Measurements from ENCODE around the gene CACNA1C.

The CACNA1C gene

GRCh38 chr12:2413301-2413700 lies 360.5 kb downstream of the CACNA1C start:
- DNase-seq (ENCODE audit: low read depth in 1 of 2, low spot score in 1 of 2): no peak
- TF ChIP-seq JUND (IDR thresholded peaks at IDR 0.05; ENCODE audit: low read depth): no peak
- in situ Hi-C loops (cut with HindIII; ENCODE audit: low pct_unique_long_range_greater_than_20kb, low sequenced_read_pairs): no loop called here

GRCh38 chr12:2413999-2414792 lies 361.4 kb downstream of the CACNA1C start:
- TF ChIP-seq JUND (IDR thresholded peaks at IDR 0.05; ENCODE audit: low read depth): no peak
- no peak for DNase-seq (ENCODE audit: low read depth in 1 of 2, low spot score in 1 of 2)
- in situ Hi-C loops (cut with HindIII; ENCODE audit: low pct_unique_long_range_greater_than_20kb, low sequenced_read_pairs): no loop called here

- TF ChIP-seq JUND (IDR thresholded peaks at IDR 0.05; ENCODE audit: low read depth): no peak
- in situ Hi-C loops (cut with HindIII; ENCODE audit: low pct_unique_long_range_greater_than_20kb, low sequenced_read_pairs): no loop called here
- no peak for DNase-seq (ENCODE audit: low read depth in 1 of 2, low spot score in 1 of 2)
Observed at GRCh38 chr12:2414810-2415567, 362.2 kb downstream of the CACNA1C start.

- no peak for TF ChIP-seq JUND (IDR thresholded peaks at IDR 0.05; ENCODE audit: low read depth)
- DNase-seq (ENCODE audit: low read depth in 1 of 2, low spot score in 1 of 2): no peak
- in situ Hi-C loops (cut with HindIII; ENCODE audit: low pct_unique_long_range_greater_than_20kb, low sequenced_read_pairs): no loop called here
Observed at GRCh38 chr12:2415568-2415944, 362.8 kb downstream of the CACNA1C start.

- in situ Hi-C loops (cut with HindIII; ENCODE audit: low pct_unique_long_range_greater_than_20kb, low sequenced_read_pairs): no loop called here
- no peak for DNase-seq (ENCODE audit: low read depth in 1 of 2, low spot score in 1 of 2)
- TF ChIP-seq JUND (IDR thresholded peaks at IDR 0.05; ENCODE audit: low read depth): no peak
Observed at GRCh38 chr12:2416158-2416557, 363.4 kb downstream of the CACNA1C start.

- in situ Hi-C loops (cut with HindIII; ENCODE audit: low pct_unique_long_range_greater_than_20kb, low sequenced_read_pairs): no loop called here
- no peak for TF ChIP-seq JUND (IDR thresholded peaks at IDR 0.05; ENCODE audit: low read depth)
- no peak for DNase-seq (ENCODE audit: low read depth in 1 of 2, low spot score in 1 of 2)
Observed at GRCh38 chr12:2417481-2418160, 364.8 kb downstream of the CACNA1C start.

GRCh38 chr12:2418579-2418978 lies 365.8 kb downstream of the CACNA1C start:
- DNase-seq (ENCODE audit: low read depth in 1 of 2, low spot score in 1 of 2): no peak
- in situ Hi-C loops (cut with HindIII; ENCODE audit: low pct_unique_long_range_greater_than_20kb, low sequenced_read_pairs): no loop called here
- no peak for TF ChIP-seq JUND (IDR thresholded peaks at IDR 0.05; ENCODE audit: low read depth)

GRCh38 chr12:2422591-2422990 lies 369.8 kb downstream of the CACNA1C start:
- DNase-seq (ENCODE audit: low read depth in 1 of 2, low spot score in 1 of 2): no peak
- in situ Hi-C loops (cut with HindIII; ENCODE audit: low pct_unique_long_range_greater_than_20kb, low sequenced_read_pairs): no loop called here
- TF ChIP-seq JUND (IDR thresholded peaks at IDR 0.05; ENCODE audit: low read depth): no peak

GRCh38 chr12:2429032-2429431 lies 376.2 kb downstream of the CACNA1C start:
- TF ChIP-seq JUND (IDR thresholded peaks at IDR 0.05; ENCODE audit: low read depth): no peak
- in situ Hi-C loops (cut with HindIII; ENCODE audit: low pct_unique_long_range_greater_than_20kb, low sequenced_read_pairs): no loop called here

GRCh38 chr12:2431810-2432209 lies 379.0 kb downstream of the CACNA1C start:
- in situ Hi-C loops (cut with HindIII; ENCODE audit: low pct_unique_long_range_greater_than_20kb, low sequenced_read_pairs): no loop called here
- DNase-seq (ENCODE audit: low read depth in 1 of 2, low spot score in 1 of 2): no peak
- no peak for TF ChIP-seq JUND (IDR thresholded peaks at IDR 0.05; ENCODE audit: low read depth)

More at GRCh38 chr12:2429032-2429431, 376.2 kb downstream of the CACNA1C start:
- DNase-seq (ENCODE audit: low read depth in 1 of 2, low spot score in 1 of 2): no peak

GRCh38 chr12:2432856-2433255 lies 380.1 kb downstream of the CACNA1C start:
- TF ChIP-seq JUND (IDR thresholded peaks at IDR 0.05; ENCODE audit: low read depth): no peak
- in situ Hi-C loops (cut with HindIII; ENCODE audit: low pct_unique_long_range_greater_than_20kb, low sequenced_read_pairs): no loop called here
- DNase-seq (ENCODE audit: low read depth in 1 of 2, low spot score in 1 of 2): no peak

- no peak for DNase-seq (ENCODE audit: low read depth in 1 of 2, low spot score in 1 of 2)
- in situ Hi-C loops (cut with HindIII; ENCODE audit: low pct_unique_long_range_greater_than_20kb, low sequenced_read_pairs): no loop called here
- no peak for TF ChIP-seq JUND (IDR thresholded peaks at IDR 0.05; ENCODE audit: low read depth)
Observed at GRCh38 chr12:2435511-2435910, 382.7 kb downstream of the CACNA1C start.
